ENCODE results near the gene HHIPL1. TPM values are rescaled to one million over a fixed set of nuclear protein-coding genes. Genes with fewer than 3 reads are reported as not detected.
"Not testable (repeated sequence)": the region's sequence is repeated elsewhere in the genome, so short reads cannot be mapped to it uniquely, and the experiment has no call there.

The HHIPL1 gene
- total and polyA plus RNA-seq, 8 donors = 2.2 to 3.1 (median 2.6) TPM

DNA sequence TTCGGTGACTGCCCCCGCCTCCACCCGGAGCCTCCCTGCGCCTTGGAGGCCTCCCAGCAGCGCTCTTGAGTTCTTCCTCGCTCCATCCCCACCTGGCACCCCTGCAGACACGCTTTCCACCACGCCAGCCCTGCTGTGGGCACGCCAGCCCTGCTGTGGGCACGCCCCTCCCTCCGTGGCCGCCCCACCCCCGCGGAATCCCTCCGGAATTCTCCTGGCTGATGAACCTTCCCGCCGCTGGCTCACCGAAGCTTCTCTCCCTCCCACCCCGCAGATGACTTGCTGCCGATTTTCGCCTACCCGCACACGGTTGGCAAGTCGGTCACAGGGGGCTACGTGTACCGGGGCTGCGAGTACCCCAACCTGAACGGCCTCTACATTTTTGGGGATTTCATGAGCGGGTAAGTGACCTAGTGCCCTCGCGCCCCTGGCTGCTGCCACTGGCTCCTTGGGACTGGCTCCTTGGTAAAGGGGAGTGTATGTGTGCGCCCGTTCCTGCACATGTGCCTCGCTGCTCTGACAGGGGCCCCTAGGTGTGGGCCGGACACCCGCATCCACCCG is 15.2 kb downstream of the HHIPL1 start:
- intact Hi-C loops (cut with DNase I) = no loop called here
- Histone ChIP-seq H3K36me3 (no peaks in the 10 kb centered on the region), H3K4me3 (no peak overlapping the region), H3K9me3 (no peaks in the 10 kb centered on the region), H3K4me1 (no peaks in the 10 kb centered on the region), H3K27ac (no peak overlapping the region), H3K27me3 (peaks cover 22 to 58% of the 10 kb centered on the region in 2 donors)
- TF ChIP-seq, protein P1, sequence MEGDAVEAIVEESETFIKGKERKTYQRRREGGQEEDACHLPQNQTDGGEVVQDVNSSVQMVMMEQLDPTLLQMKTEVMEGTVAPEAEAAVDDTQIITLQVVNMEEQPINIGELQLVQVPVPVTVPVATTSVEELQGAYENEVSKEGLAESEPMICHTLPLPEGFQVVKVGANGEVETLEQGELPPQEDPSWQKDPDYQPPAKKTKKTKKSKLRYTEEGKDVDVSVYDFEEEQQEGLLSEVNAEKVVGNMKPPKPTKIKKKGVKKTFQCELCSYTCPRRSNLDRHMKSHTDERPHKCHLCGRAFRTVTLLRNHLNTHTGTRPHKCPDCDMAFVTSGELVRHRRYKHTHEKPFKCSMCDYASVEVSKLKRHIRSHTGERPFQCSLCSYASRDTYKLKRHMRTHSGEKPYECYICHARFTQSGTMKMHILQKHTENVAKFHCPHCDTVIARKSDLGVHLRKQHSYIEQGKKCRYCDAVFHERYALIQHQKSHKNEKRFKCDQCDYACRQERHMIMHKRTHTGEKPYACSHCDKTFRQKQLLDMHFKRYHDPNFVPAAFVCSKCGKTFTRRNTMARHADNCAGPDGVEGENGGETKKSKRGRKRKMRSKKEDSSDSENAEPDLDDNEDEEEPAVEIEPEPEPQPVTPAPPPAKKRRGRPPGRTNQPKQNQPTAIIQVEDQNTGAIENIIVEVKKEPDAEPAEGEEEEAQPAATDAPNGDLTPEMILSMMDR (IDR thresholded peaks at IDR 0.05) = no peak
- no peak for ATAC-seq
- no peak for DNase-seq

DNA sequence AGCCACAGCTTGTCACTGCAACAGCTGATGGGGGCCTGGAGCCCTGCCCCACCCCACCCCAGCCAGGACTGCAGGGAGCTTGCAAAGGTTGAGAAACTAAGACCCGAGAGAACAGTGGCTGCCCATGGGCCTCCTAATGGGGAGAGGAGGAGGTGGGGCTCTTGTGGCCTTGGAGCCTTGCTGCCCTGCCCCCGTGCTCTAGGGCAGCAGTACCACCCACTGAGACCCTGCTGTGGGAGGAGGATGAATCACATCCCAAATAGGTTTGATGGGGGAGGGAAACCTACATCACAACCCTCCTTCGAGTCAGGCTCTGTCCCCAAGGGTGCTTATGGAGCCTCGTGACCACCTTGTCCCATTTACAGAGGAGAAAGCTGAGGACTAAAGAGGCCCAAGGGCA is 15.9 kb downstream of the HHIPL1 start:
- intact Hi-C loops (cut with DNase I) = no loop called here
- no peak overlapping the region for H3K4me3 ChIP-seq
- TF ChIP-seq, protein P1 (IDR thresholded peaks at IDR 0.05) = no peak
- H3K36me3 ChIP-seq = no peaks in the 10 kb centered on the region
- H3K4me1 ChIP-seq = no peaks in the 10 kb centered on the region
- ATAC-seq (no peak), DNase-seq (no peak)
- no peak overlapping the region for H3K27ac ChIP-seq
- peaks cover 22 to 53% of the 10 kb centered on the region in 2 donors for H3K27me3 ChIP-seq
- no peaks in the 10 kb centered on the region for H3K9me3 ChIP-seq

DNA sequence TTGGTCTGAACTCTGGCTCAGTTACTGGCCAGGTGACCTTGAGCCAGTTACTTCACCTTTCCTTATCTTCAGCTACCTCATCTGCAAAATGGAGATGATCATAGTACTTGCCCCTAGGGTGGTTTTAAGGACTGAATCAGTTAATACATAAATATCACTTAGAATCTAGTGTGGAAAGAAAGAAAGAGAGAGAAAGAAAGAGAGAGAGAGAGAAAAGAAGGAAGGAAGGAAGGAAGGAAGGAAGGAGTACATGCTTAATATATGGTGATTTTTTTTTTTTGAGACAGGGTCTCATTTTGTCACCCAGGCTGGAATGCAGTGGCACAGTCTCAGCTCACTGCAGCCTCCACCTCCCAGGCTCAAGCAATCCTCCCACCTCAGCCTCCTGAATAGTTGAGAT is 16.3 kb downstream of the HHIPL1 start:
- H3K9me3 ChIP-seq; H3K4me3 ChIP-seq; H3K4me1 ChIP-seq; H3K27ac ChIP-seq; DNase-seq; intact Hi-C loops (cut with DNase I); H3K36me3 ChIP-seq; ATAC-seq: not testable (repeated sequence)
- peaks cover 22 to 52% of the 10 kb centered on the region in 2 donors for H3K27me3 ChIP-seq

DNA sequence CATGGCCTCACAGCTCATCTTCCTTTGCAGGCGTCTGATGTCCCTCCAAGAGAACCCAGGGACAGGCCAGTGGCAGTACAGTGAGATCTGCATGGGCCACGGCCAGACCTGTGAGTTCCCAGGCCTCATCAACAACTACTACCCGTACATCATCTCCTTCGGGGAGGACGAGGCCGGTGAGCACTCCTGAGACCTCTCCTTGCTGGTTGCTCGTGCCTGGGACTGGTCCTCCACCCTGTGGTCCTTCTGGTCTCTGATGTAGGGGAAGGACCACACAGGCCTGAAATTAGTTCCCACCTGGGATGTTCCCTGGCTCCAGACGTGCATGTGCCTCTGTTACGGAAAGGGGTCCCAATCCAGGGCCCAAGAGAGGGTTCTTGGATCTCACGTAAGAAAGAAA is 17.9 kb downstream of the HHIPL1 start:
- no peaks in the 10 kb centered on the region for H3K9me3 ChIP-seq
- H3K27me3 ChIP-seq = peaks cover 22 to 43% of the 10 kb centered on the region in 2 donors
- ATAC-seq (no peak), DNase-seq (no peak)
- no peaks in the 10 kb centered on the region for H3K36me3 ChIP-seq
- no peak overlapping the region for H3K27ac ChIP-seq
- H3K4me1 ChIP-seq = no peaks in the 10 kb centered on the region
- TF ChIP-seq, protein P1 (IDR thresholded peaks at IDR 0.05) = no peak
- intact Hi-C loops (cut with DNase I) = no loop called here
- no peak overlapping the region for H3K4me3 ChIP-seq

DNA sequence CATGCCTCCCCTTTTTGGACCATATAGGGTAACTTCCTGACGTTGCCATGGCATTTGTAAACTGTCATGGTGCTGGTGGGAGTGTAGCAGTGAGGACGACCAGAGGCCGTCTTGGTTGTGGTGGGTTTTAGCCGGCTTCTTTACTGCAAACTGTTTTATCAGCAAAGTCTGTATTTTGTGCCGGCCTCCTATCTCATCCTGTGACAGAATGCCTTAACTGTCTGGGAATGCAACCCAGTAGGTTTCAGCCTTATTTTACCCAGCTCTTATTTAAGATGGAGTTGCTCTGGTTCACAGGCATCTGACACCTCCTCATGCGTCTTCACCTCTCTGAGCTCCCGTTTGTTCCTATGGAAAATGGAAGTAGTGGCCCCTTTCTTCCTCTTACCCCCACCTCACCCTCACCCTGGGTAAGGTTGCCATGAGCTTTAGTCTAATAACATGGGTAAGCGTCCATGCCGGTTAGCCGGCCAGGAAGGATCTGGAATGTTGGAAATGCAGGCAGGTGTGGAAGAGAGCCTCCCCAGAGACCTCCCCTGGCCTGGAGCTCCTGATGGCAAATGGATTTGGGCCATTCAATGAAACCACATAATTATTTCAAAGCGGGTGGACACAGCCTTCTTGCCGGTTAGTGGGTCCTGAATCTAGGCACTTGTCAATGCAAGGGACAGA is 18.6 kb downstream of the HHIPL1 start:
- Histone ChIP-seq H3K9me3 (no peaks in the 10 kb centered on the region), H3K4me1 (no peaks in the 10 kb centered on the region), H3K36me3 (no peaks in the 10 kb centered on the region), H3K27ac (no peak overlapping the region), H3K27me3 (peaks cover 20 to 37% of the 10 kb centered on the region in 2 donors), H3K4me3 (no peak overlapping the region)
- TF ChIP-seq, protein P1 (IDR thresholded peaks at IDR 0.05) = no peak
- DNase-seq (no peak), ATAC-seq (no peak)
- intact Hi-C loops (cut with DNase I) = no loop called here

Data from left lung (tissue), 10 donors.